ES-I3 (cell line): ENCODE results near the gene STAG3.
"Not testable (repeated sequence)": the region's sequence is repeated elsewhere in the genome, so short reads cannot be mapped to it uniquely, and the experiment has no call there.

ENCODE experiments used
- H3K36me3 ChIP-seq: 2 replicates; pipeline ENCODE4 v1.6.1; 2013; ENCODE audit warnings: mild to moderate bottlenecking, low read length, control low read depth, moderate library complexity; ENCODE audit not compliant: insufficient read depth
- H3K4me1 ChIP-seq: 2 replicates; pipeline ENCODE4 v1.6.1; 2013; ENCODE audit warnings: mild to moderate bottlenecking, control low read depth, low read length; ENCODE audit not compliant: insufficient read depth
- H3K9ac ChIP-seq: 2 replicates; pipeline ENCODE4 v1.6.1; 2013; ENCODE audit warnings: low read depth, mild to moderate bottlenecking, low read length, moderate library complexity
- H3K9me3 ChIP-seq: 2 replicates; pipeline ENCODE4 v1.6.1; 2013; ENCODE audit warnings: mild to moderate bottlenecking, low read length, moderate library complexity; ENCODE audit not compliant: control insufficient read depth, insufficient read depth

The STAG3 gene

GRCh38 chr7:100221767-100222444, 44.2 kb downstream of the STAG3 start:
- Histone ChIP-seq H3K9me3 (no peaks in the 10 kb centered on the region), H3K36me3 (no peaks in the 10 kb centered on the region), H3K9ac (no peak overlapping the region), H3K4me1 (no peaks in the 10 kb centered on the region)

GRCh38 chr7:100222445-100223132, 44.9 kb downstream of the STAG3 start:
- H3K36me3 ChIP-seq = no peaks in the 10 kb centered on the region
- no peaks in the 10 kb centered on the region for H3K4me1 ChIP-seq
- no peaks in the 10 kb centered on the region for H3K9me3 ChIP-seq
- no peak overlapping the region for H3K9ac ChIP-seq

DNA sequence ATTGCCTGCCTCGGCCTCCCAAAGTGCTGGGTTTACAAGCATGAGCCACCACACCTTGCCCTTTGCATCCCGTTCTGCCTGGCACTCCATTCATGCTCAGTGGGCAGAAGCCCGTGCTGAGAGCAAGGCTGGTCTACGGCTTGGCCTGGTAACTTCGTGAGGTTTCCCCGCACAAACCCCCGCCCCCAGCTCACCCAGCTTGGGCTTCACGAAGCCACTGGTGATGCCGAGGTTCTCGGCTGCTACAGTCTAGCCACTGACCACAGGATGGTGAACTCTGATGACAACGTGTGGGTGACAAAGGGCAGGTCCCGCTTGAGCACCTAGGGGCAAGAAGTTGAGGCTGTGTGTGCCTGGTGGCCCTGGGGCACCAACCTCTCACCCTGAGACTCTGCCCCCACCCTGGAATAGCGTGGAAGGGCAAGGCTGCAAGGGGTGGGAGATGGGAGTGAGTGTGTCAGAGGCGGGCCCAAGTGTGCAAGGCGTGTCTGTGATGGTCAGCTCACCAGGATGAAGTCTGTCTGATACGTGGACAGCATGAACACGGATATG, 45.7 kb downstream of the STAG3 start:
- not testable (repeated sequence) for H3K36me3 ChIP-seq, H3K4me1 ChIP-seq, H3K9ac ChIP-seq, H3K9me3 ChIP-seq

DNA sequence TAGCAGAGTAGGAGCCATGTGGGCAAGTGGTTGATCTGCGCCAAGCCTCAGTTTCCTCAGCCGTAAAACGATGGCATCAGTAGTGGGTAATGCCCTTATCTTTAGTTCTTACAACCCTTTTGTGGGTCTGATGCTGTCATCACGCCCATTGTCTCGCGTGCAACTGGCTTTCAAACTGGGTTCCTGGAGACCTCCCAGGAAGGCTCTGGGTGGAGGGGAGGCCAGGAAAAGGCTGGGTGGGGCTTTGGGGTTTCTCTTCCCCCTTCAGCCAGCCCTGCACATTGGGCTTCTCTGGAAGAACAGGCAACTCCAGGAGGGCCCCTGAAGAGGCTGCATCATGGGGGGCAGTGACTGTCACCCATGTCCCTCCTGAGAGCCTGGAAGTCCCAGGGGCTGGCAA, 47.2 kb downstream of the STAG3 start:
- H3K4me1 ChIP-seq = not testable (repeated sequence)

DNA sequence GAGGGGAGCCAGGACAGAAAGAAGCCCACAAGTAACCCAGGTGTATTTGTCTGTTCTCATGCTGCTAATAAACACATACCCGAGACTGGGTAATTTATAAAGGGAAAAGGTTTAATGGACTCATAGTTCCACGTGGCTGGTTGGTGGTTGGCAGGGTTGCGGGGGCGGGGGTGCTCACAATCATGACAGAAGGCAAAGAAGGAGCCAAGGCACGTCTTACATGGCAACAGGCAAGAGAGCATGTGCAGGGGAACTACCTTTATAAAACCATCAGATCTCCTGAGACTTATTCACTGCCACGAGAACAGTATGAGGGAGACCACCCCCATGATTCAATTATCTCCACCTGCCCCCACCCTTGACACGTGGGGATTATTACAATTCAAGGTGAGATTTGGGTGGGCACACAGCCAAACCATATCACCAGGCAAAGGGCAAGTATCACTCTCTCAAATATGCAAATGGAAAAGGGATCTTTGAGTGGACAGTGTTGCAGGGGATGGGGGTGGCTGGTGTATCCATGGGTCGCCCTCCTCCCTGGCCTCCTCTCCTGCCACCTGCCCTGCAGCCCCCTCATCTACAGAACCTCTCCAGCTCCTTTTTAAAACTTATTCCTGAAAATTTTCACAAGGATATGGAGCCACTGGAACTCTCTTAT, 57.1 kb downstream of the STAG3 start:
- H3K36me3 ChIP-seq, H3K9ac ChIP-seq, H3K9me3 ChIP-seq, H3K4me1 ChIP-seq: not testable (repeated sequence)

More for the DNA sequence above, 47.2 kb downstream of the STAG3 start:
- H3K36me3 ChIP-seq, H3K9me3 ChIP-seq, H3K9ac ChIP-seq: not testable (repeated sequence)

GRCh38 chr7:100239975-100240374, 62.3 kb downstream of the STAG3 start:
- H3K4me1 ChIP-seq, H3K9me3 ChIP-seq, H3K9ac ChIP-seq, H3K36me3 ChIP-seq: not testable (repeated sequence)

DNA sequence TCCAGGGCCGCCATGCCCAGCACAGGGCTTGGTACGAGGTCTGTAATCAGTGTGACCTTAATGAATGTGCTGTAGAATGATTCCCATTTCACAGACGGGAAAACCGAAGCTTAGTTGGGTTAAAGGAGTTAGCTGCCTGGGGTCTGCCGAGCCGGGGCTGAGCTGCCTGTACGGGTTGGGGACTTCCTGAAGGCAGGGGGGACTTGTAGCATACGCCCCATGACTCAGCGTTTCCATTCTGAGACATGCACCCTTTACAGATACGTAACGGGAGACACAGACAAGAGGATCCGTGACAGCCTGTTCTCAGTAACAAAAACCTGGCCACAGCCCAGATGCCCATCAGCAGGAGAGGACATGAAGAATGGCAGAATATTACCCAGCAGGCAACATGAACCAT, 65.7 kb downstream of the STAG3 start:
- not testable (repeated sequence) for H3K9ac ChIP-seq, H3K9me3 ChIP-seq, H3K36me3 ChIP-seq, H3K4me1 ChIP-seq

GRCh38 chr7:100244988-100245605, 67.4 kb downstream of the STAG3 start:
- not testable (repeated sequence) for H3K9me3 ChIP-seq, H3K36me3 ChIP-seq, H3K9ac ChIP-seq, H3K4me1 ChIP-seq

GRCh38 chr7:100246121-100246864, 68.6 kb downstream of the STAG3 start:
- not testable (repeated sequence) for H3K9me3 ChIP-seq, H3K4me1 ChIP-seq, H3K9ac ChIP-seq, H3K36me3 ChIP-seq

DNA sequence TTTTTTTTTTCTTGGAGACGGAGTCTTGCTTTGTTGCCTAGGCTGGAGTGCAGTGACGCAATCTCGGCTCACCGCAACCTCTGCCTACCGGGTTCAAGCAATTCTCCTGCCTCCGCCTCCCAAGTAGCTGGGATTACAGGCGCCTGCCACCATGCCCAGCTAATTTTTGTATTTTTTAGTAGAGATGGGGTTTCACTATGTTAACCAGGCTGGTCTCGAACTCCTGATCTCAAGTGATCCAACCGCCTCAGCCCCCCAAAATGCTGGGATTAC, 69.1 kb downstream of the STAG3 start:
- H3K4me1 ChIP-seq, H3K9me3 ChIP-seq, H3K9ac ChIP-seq, H3K36me3 ChIP-seq: not testable (repeated sequence)

- Histone ChIP-seq H3K36me3 (no peaks in the 10 kb centered on the region), H3K9ac (no peak overlapping the region), H3K4me1 (peaks cover 9% of the 10 kb centered on the region; the same call in 1 of the 2 replicates), H3K9me3 (no peaks in the 10 kb centered on the region)
Observed at GRCh38 chr7:100247152-100247757, 69.5 kb downstream of the STAG3 start.

- no peaks in the 10 kb centered on the region for H3K9me3 ChIP-seq
Observed at GRCh38 chr7:100248483-100248882, 70.8 kb downstream of the STAG3 start.

GRCh38 chr7:100257017-100257416, 79.3 kb downstream of the STAG3 start:
- Histone ChIP-seq H3K4me1 (no peaks in the 10 kb centered on the region), H3K9ac (no peak overlapping the region), H3K9me3 (no peaks in the 10 kb centered on the region), H3K36me3 (no peaks in the 10 kb centered on the region)

More at GRCh38 chr7:100248483-100248882, 70.8 kb downstream of the STAG3 start:
- H3K9ac ChIP-seq = no peak overlapping the region
- no peaks in the 10 kb centered on the region for H3K36me3 ChIP-seq
- peaks cover 9% of the 10 kb centered on the region; the same call in 1 of the 2 replicates for H3K4me1 ChIP-seq

DNA sequence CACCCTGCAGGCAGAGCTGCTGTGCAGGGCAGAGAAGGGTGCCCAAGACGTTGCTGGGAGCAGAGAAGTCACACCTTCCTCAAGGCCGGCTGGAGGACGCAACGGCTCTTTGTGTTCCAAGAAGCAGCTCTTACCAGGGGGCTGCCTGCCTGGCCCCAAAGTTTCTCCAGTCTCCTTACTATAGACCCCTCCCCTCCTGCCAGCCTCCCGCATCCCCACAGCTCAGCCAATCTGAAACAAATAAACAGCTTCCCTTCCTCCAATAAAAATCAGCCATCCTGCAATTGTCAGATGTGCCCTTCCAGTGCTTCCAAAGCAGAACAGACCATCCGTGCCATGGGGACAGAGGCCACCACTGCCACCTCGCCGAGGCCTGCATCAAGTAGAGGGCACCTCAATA, 82.3 kb downstream of the STAG3 start:
- not testable (repeated sequence) for H3K9me3 ChIP-seq, H3K36me3 ChIP-seq, H3K4me1 ChIP-seq, H3K9ac ChIP-seq
